NCI-H460 (cell line): ENCODE results near the gene ZNF541. TPM values are rescaled to one million over a fixed set of nuclear protein-coding genes. Genes with fewer than 3 reads are reported as not detected.

Experiments used
- DNase-seq: peaks from one replicate; pipeline ENCODE4 v3.0.0-alpha.2; 2016; ENCODE audit warnings: low read depth; ENCODE audit errors: extremely low read depth
- polyA plus RNA-seq: library from polyadenylated mRNA; depleted of rRNA; stranded (reverse); fragments of >200 nt; gene quantifications from 2 replicates; pipeline ENCODE4 v1.2.3, GENCODE V29; 2014; cell fraction: nucleus; rRNA removed
- total RNA-seq: library from RNA; depleted of rRNA; stranded (reverse); fragments of >200 nt; shearing (Covaris generic); gene quantifications from 2 replicates; pipeline ENCODE4 v1.2.3, GENCODE V29; 2014; rRNA removed

ZNF541 gene
- total RNA-seq = not detected in 2 replicates
- polyA plus RNA-seq = not detected in 2 replicates

GRCh38 chr19:47573071-47574026, at the start of gene ZNF541:
Gene ZNF541, minus strand, starts transcription at chr19:47573148. Its CDS starts 17,292 bp downstream, at chr19:47555856.
- DNase-seq = no peak

- DNase-seq = no peak
Measured at GRCh38 chr19:47619763-47620162, 46.8 kb upstream of the ZNF541 start.

- DNase-seq = no peak
Measured at GRCh38 chr19:47618771-47619170, 45.8 kb upstream of the ZNF541 start.

GRCh38 chr19:47615714-47616113, 42.8 kb upstream of the ZNF541 start:
- DNase-seq = no peak

- DNase-seq = no peak
Measured at GRCh38 chr19:47615230-47615629, 42.3 kb upstream of the ZNF541 start.

- DNase-seq = no peak
Measured at GRCh38 chr19:47614559-47614958, 41.6 kb upstream of the ZNF541 start.

GRCh38 chr19:47614021-47614295, 41.0 kb upstream of the ZNF541 start:
- DNase-seq = no peak

- DNase-seq = no peak
Measured at GRCh38 chr19:47613165-47614020, 40.4 kb upstream of the ZNF541 start.

GRCh38 chr19:47610902-47611301, 38.0 kb upstream of the ZNF541 start:
- no peak for DNase-seq

GRCh38 chr19:47609906-47610894, 37.3 kb upstream of the ZNF541 start:
- DNase-seq = no peak

GRCh38 chr19:47608969-47609905, 36.3 kb upstream of the ZNF541 start, which contains the start of gene BICRA:
Gene BICRA, plus strand, starts transcription at chr19:47609134. Its CDS starts 64,441 bp downstream, at chr19:47673575.
- DNase-seq = no peak

GRCh38 chr19:47608074-47608918, 35.3 kb upstream of the ZNF541 start:
- peak; percentile 83 for DNase-seq

- no peak for DNase-seq
Measured at GRCh38 chr19:47607564-47608073, 34.7 kb upstream of the ZNF541 start.

- no peak for DNase-seq
Measured at GRCh38 chr19:47603706-47604565, 31.0 kb upstream of the ZNF541 start.

GRCh38 chr19:47601180-47601904, 28.4 kb upstream of the ZNF541 start:
- no peak for DNase-seq
